HG03342 (cell line): ENCODE results near the gene IPO5.

Experiments used
- ATAC-seq: cut with Tn5 transposase; IDR thresholded peaks from one replicate; pipeline ENCODE4 v1.9.1; 2021; ENCODE audit warnings: mild to moderate bottlenecking, moderate library complexity; ENCODE audit not compliant: unreplicated experiment

Gene IPO5

DNA sequence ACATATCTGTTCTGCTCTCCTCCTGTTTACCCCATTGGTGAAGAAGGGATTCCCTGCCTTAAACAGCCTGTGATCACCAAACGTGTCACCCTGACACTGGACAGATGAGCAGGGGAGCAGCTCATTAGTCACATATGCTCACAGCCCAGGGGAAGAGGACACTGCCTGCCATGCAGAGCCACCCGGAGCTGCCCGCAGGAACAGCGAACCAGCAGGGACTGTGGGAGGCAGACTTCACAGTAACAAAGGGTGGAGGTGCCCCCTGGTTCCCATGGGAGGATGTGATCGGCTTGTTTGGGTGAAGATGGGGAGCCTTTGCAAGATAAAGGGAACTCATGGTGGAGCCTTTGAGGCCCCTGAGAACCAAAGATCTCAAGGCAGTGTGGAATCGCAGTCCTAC is 100.8 kb downstream of the IPO5 start:
- no peak for ATAC-seq

DNA sequence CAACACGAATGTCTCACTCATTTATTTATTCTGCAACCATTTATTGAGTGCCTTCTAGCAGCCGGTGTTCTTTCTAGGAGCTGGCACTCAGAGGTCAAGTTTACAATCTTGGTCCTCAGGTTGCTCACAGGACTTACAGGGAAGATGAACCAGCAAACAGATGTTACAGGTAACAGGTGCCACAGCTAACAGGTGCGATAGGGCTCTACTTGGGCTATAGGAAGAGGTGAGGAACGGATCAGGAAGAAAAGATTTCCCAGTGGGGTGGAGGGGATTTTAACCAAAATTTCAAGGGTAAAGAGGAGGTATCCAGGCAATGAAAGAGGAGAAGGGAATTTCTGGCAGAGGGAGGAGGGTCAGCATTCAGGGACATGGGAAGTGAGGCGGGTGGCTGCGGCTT is 102.1 kb downstream of the IPO5 start:
- no peak for ATAC-seq

DNA sequence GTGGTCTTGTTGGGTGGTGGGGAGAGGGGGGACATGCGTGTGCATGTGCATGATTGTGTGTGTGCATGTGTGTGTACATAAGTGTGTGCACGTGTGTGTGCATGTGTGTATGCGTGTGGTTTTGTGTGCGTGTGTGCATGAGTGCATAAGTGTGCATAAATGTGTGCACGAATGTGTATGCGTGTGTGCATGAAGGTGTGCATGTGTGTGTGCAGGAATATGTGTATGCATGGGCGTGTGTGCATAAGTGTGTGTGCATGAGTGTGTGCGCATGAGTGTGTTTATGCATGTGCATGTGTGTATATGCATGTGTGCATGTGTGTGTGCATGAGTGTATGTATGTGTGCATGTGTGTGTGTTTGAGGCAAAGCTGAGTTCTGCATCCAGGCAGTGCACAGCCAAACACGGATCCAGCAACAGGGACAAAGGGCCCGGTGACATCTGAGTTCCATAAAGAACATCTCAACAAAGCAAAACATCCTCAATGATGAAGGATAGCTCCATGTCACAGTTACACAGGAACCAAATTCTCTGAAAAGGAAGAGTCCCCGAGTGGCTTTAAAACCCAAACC is 103.5 kb downstream of the IPO5 start:
- no peak for ATAC-seq

DNA sequence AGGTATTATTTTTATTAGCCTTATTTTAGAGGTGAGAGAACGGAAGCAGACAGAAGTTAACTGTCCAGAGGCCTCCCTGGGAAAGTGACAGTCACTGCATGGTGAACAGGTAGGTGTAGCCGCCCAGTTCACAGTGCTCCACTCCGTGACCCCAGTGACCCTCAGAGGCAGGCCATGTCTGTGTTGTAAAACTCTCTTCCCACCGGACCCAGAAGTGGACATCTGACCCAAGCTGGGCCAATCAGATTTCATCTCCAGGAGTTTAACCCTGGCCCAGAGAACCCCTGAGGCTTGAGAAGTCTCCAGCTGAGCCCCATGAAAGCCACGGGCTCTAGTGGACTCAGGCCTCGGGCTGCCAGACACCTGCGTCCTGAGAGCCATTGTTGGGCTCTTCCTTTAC is 105.8 kb downstream of the IPO5 start:
- no peak for ATAC-seq

DNA sequence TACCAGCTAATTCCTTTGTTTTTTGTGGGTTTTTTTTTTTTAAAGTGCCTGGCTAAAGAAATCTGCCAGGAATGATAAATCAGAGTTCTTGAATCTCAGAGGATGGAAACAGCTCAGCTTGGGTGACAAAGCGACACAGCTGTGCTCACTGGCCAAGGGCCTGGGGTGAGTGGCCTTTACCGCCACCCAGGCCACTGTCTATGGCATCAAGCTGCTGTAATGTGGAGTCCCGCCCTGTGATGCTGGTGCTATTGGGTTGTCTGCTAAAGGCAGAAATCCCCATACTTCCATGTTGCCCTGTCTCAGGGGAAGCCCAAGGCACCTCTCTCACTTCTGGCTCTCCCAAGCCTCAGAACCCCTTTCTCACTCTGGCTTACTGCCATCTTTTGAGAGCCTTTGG is 106.8 kb downstream of the IPO5 start:
- ATAC-seq = no peak

DNA sequence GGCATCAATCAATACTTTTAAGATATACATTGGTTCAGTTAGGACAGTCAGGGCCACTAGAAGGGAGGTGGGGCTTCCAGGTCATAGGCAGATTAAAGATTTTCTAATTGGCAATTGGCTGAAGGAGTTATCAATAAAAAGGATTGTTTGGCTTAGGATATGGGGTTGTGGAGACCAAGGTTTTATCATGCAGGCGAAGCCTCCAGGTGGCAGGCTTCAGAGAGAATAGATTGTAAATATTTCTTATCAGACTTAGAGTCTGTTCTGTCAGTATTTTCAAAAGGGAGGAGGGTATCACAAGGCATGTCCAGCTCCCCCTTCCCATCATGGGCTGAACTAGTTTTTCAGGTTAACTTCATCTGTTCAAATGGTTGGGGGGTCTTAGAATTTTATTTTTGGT is 112.0 kb downstream of the IPO5 start:
- no peak for ATAC-seq

DNA sequence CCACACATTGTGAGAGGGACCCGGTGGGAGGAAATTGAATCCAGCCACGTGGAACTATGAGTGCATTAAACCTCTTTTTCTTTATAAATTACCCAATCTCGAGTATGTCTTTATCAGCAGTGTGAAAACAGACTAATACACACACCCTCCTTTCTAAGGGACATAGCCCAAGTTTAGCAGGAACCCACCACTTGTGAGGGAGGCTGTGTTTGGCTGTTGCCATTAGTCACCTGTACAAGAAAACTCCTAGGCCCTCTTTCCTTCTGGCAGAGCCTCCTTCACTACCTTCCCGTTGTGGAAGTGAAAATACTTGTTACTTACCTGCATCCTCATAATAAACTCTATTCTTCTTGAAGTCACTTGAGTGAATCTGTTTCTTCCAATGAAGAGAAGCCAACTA is 113.2 kb downstream of the IPO5 start:
- no peak for ATAC-seq

DNA sequence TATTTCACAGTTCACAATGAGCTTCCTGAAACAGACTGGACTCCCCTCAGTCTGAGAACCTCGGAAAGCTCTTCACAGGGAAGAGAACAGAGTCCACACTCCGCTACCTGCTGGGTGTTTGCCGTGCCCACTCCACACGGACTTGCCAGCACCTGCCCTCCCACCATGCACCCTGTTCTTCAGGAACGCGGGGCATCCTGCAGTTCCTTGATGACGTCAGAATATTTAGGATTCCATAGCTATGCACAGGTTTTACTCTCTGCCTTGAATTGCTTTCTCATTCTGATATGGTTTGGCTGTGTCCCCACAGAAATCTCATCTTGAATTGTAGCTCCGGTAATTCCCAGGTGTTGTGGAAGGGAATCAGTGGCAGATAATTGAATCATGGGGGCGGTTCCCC is 115.0 kb downstream of the IPO5 start:
- ATAC-seq = no peak

DNA sequence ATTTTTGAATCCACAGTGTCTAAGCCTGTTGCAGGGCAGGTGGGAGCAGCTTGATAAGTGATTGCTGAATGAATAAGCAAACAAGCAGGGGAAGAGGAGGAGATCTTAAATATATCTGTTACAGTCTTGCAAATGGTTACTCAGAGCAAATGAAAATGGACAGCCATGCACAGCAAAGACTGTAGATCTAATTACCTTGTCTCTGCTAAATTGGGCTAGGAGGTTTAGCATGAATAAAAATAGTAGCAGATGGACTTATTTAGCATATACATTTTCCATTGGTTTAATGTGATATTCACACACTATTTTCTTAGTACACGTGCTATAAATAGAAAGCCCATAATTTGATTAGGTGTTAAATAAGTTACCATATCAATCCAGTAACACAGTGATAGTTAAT is 116.5 kb downstream of the IPO5 start:
- no peak for ATAC-seq

DNA sequence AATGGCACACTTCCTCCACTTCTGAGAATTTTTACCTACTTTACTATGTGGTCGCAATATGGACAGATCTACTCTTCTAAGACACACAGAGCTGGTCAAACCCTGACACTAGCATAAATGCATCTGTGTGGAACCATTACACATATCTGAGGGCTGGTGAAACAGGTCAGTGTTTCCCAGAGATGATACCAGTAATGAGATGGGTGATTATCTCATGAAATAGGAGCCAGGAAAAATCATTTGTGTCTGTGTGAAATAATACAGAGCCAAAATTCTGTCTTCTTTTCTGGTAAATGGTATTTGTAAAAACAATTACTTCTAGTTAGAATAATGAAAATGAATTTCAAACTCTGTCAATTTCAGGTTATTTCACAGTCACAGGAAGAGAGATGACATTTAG is 117.8 kb downstream of the IPO5 start:
- no peak for ATAC-seq

DNA sequence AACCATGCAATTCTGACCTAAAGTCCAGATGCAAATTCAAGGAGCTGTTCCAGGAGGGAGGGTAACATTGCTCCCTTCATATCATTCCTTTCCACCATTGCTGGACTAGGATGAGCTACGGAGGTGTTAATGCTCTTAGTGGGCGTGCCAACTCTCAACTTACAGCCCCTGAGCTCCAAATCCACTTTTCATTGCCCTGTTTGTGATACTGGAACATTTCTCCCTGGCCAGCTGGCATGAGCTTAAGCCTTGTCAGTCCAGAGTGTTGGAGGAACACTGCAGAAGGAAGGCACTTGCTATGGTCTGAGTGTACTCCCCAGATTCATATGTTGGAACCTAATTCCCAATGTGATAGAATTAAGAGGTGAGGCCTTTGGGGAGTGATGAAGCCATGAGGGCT is 119.0 kb downstream of the IPO5 start:
- ATAC-seq = no peak
